Right cardiac atrium (tissue), 5 donors: Measurements from ENCODE around the gene ANXA2R. TPM values are rescaled to one million over a fixed set of nuclear protein-coding genes. Genes with fewer than 3 reads are reported as not detected.
"Not testable (repeated sequence)": the region's sequence is repeated elsewhere in the genome, so short reads cannot be mapped to it uniquely, and the experiment has no call there.

Source experiments
- ATAC-seq, 2 donors: fragments of 200-7000 bp; cut with Tn5 transposase; one replicate each; pipeline versions ENCODE4 v1.8.0 to v1.9.1; 2020; ENCODE audit warnings: moderate library complexity in 2 of 2, mild to moderate bottlenecking in 1 of 2
- DNase-seq, 3 donors: peaks; one replicate each; pipeline ENCODE4 v3.0.0-alpha.2; 2020
- H3K27ac ChIP-seq: one replicate; pipeline ENCODE4 v1.5.1; 2013; ENCODE audit warnings: mild to moderate bottlenecking, low read length, control low read depth, moderate library complexity
- H3K27me3 ChIP-seq: one replicate; pipeline ENCODE4 v1.6.1; 2013; ENCODE audit not compliant: control insufficient read depth, insufficient read depth
- H3K4me1 ChIP-seq: one replicate; pipeline ENCODE4 v1.6.1; 2013; ENCODE audit warnings: low read length; ENCODE audit not compliant: control insufficient read depth, insufficient read depth
- H3K4me3 ChIP-seq: one replicate; pipeline ENCODE4 v1.5.1; 2013; ENCODE audit warnings: low read length, control low read depth
- H3K9me3 ChIP-seq: one replicate; pipeline ENCODE4 v1.6.1; 2013; ENCODE audit warnings: low read length; ENCODE audit not compliant: control insufficient read depth
- WGBS: extraction: QIAGEN DNeasy Blood & Tissue Kit; methylation state at CpG from one replicate; pipeline ENCODE4 v1.1.7; 2013; 5-methylcytosine and 5-hydroxymethylcytosine counted together
- intact Hi-C, 4 donors: fragments of 100-400 bp; cut with DNase I; formaldehyde crosslinking; loops; one replicate each; pipeline versions ENCODE4 v1.11.0 to v1.14.0; 2022 to 2023
- polyA plus RNA-seq: library from polyadenylated mRNA; stranded (reverse); fragments of 200-250 nt; gene quantifications from one replicate; pipeline ENCODE4 v1.2.3, GENCODE V29; 2013
- total RNA-seq, 4 donors: library from RNA; stranded (reverse); fragmentation: NEBNext Ultra II Directional; extraction: Animal tissue kit (Norgen Biotek cat#: 25700); gene quantifications; one replicate each; pipeline ENCODE4 v1.2.1, GENCODE V29; 2021
- donor health status: healthy with polysubstance abuse.
- donor health status: DM: no; HTN: yes; CAD: no.
- donor health status: DM: no; HTN: no; CAD: no.
- donor health status: DM: no; HTN: yes; CAD: no; lungs with severe emphysema.
- donor health status: DM: yes; HTN: yes; CAD: no.

ANXA2R gene
- total and polyA plus RNA-seq, 5 donors = 0.95 to 1.9 (median 1.4) TPM

DNA sequence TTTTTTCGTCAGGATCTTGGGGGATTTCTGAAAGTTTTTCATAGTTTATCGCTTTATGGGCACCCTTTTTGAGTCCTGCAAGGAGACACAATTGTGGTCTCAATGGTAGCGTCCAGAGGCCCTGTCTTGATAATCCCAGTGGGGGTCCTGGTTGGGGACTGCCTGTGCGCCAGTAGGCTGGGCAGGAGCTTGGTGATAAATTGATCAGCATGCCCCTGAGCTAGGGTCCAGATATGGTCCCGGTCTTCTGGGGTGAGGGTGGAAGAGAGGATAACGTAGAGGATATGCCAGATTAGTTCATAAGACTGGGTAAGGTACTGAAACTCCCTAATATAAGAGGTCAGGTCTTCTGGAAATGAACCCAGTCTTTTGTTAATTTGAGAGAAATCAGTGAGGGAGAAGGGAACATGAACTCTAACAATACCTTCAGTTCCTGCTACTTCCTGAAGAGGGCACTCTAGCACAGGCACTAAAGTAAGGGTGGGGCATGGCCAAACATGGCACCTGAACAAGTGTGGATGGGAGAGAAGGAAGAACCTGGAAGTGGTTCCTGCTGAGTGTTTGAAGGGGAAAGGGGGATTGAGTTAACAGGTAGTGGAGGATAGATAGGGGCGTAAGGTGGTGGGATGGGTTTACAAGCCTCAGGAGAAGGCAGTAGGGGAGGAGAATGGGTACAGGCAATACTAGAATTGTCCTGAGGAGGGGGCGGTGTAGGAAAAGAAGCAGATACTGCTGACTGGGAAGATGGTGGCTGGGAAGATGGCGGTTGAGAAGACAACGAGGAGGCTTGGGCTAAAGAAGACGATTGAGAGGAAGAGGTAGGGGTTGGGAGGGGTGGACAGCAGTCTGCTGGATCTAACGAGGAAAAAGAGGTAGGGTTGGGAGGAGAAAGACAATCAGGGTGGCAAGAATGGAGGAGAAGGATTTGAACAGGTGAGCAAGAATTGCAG lies 33.8 kb upstream of the ANXA2R start:
- intact Hi-C loops = no loop called here

DNA sequence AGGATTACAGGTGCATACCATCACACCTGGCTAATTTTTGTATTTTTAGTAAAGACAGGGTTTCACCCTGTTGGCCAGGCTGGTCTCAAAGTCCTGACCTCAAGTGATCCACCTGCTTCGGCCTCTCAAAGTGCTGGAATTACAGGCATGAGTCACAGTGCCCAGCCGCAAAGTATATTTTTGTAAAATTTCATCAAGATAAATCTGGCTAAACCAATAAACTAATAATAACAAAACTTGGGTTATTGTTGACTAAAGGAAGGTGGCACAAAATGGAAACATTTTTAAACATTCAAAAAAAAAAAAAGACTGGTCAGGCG lies 29.2 kb upstream of the ANXA2R start:
- H3K27ac ChIP-seq, H3K4me1 ChIP-seq, intact Hi-C loops, H3K27me3 ChIP-seq, ATAC-seq, H3K4me3 ChIP-seq, DNase-seq, H3K9me3 ChIP-seq: not testable (repeated sequence)
- WGBS = 96% methylated on average over 3 of the region's 3 CpGs

More for the DNA sequence above, 33.8 kb upstream of the ANXA2R start:
- DNase-seq (no peak), ATAC-seq (no peak)
- no peaks in the 10 kb centered on the region for H3K27me3 ChIP-seq
- H3K9me3 ChIP-seq = peaks cover 1% of the 10 kb centered on the region
- H3K4me1 ChIP-seq = peaks cover 6% of the 10 kb centered on the region
- WGBS = 90% methylated on average over 12 of the region's 12 CpGs
- H3K27ac ChIP-seq = no peak overlapping the region
- H3K4me3 ChIP-seq = no peak overlapping the region

DNA sequence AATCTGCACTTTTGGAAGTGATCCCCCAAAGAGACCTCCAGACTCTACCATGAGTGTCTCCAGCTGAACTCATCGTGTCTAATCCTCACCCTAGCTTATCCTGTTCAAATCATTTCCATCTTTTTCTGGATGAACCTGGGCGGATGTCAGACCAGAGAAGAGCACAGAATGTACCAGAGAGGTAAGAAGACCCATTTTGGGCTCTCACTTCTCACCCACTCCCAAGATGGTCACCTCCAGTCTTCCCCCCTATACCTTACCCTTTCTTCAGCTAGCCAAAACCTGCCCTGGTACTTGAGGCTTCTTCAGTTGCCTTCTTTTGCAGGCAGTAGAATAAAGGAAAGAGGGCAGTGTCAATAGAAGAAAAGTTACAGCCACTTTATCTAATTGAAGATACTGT lies 27.9 kb upstream of the ANXA2R start:
- Histone ChIP-seq H3K4me3 (peak overlapping the region; percentile 95), H3K27me3 (no peaks in the 10 kb centered on the region), H3K4me1 (peaks cover 7% of the 10 kb centered on the region), H3K27ac (no peak overlapping the region), H3K9me3 (peaks cover 1% of the 10 kb centered on the region)
- no peak for ATAC-seq
- intact Hi-C loops = no loop called here
- 75% methylated on average over 2 of the region's 2 CpGs for WGBS
- DNase-seq = no peak

DNA sequence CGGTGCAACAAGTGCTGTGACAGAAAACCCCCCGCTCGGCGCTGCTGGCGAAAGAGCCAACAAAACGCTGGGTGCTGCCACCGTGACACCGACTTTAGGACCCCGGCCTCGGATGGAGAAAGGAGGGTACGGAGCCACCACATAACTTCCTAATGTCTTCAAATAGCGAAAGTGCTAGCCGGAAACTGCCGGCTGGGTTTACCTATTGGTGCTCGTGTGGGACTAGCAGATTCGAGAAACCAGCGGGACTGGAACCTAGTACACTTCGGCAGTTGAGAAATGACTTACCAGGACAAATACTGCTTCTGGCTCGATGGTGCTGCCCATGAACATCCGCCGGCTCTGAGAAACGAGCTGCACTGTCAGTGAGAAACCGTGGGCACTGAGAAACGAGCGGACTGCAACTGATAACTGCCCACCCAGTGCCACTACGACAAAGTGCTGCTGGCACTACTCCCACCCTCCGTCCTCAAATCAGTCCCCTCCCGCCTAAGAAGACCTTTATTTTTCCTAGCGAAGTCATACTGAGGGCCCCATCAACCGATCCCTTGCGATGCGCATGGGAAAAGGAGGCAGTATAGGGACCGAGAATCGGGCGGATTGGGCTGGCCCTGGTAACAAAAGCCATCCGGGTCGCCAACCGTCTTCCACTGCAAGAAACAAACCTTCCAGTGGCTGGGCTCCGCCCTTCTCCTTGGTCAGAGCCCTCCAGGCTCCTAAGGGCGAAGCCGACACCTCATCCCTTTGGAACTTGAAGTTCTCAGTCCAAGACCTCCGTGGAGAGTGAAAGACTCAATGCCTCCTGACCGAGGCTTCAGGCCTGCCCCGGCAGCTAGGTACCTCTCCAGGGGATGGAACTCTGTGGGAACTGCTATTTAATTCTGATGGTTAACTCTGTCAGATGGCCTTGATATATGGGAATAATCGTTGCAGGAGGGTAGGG lies 27.0 kb upstream of the ANXA2R start:
- Histone ChIP-seq H3K27me3 (no peaks in the 10 kb centered on the region), H3K4me1 (peaks cover 7% of the 10 kb centered on the region), H3K4me3 (peak overlapping the region; percentile 95), H3K9me3 (peaks cover 1% of the 10 kb centered on the region), H3K27ac (peak overlapping the region; percentile 100)
- intact Hi-C loops = no loop called here
- ATAC-seq = peak; percentile 76
- WGBS = under 1% methylated on average over 45 of the region's 45 CpGs
- DNase-seq = peak; percentile 87 to 94 (median 92)

DNA sequence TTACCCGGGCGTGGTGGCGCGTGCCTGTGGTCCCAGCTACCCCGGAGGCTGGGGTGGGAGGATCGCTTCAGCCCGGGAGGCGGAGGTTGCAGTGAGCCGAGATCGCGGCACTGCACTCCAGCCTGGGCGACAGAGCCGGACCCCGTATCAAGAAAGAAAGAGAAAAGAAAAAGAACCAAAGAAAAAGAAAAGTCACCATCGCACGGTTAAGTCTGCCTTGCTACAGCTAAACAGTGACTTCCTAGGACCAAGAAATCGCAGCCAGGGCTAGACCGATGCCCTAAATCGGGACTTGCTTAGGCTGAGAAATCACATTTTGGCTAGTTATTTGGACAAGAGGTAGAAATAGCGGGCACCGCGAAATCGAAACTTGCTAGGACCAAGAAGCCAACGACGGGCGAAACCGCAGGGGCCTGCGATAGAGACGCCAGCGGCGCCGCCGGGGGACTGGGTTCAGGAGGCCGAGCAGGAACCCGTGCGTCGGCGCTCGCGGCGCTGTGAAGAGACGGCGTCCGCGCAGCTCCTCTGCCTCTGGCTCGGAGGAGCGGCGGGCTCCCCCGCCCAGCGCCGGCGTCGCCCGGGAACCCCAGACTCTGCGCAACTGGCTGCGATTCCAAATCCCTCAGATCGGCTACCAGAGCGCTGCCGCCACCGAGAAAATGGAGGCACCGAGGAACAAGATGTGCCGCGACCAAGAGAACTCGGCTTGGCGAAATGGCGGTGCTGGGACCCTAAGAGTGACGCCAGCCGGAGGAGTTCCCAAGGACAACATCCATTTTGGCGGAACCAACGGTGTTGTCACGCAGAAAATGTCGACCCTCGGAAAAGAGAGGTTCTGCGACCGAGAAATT lies 26.1 kb upstream of the ANXA2R start:
- peak overlapping the region; percentile 95 for H3K4me3 ChIP-seq
- DNase-seq (peak; percentile 76 to 91 (median 89)), ATAC-seq (peak; percentile 65 to 69)
- intact Hi-C loops = loop anchor here in 2 of 4 donors (2.0 kb wide), 2 partner anchors 21 to 25 kb away; partner anchors contain the start of gene ANXA2R (in 1 of the 2)
- peaks cover 7% of the 10 kb centered on the region for H3K4me1 ChIP-seq
- H3K27ac ChIP-seq = peak overlapping the region; percentile 100
- H3K27me3 ChIP-seq = no peaks in the 10 kb centered on the region
- H3K9me3 ChIP-seq = peaks cover 1% of the 10 kb centered on the region
- under 1% methylated on average over 75 of the region's 75 CpGs for WGBS

DNA sequence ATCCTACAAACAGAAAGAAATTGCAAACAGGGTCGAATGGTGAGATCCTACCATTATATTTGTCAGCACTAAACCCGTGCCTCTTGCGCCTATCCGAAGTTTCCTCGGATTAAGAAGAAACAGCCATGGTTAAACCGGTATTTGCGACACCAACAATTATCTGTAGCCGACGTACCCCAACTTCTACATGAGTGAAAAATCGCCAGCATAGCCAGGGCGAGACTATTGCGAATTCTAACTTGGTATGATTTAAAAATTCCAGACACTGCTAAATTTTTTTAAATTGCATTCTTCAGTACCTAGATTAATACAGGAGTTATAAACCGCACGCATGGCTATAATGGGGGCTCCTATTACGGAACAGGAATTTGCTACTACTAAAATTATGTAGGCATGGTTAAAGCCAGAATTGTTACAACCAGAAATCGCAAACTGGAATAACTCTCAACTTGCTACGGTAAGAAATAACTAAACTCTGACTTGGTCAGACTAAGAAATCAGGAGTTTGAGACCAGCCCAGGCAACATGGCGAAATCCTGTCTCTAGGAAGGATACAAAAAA lies 25.3 kb upstream of the ANXA2R start:
- intact Hi-C loops = loop anchor here in 2 of 4 donors (2.0 kb wide), 2 partner anchors 21 to 25 kb away; partner anchors contain the start of gene ANXA2R (in 1 of the 2)
- DNase-seq (no peak), ATAC-seq (no peak)
- peak overlapping the region; percentile 100 for H3K27ac ChIP-seq
- H3K4me1 ChIP-seq = peaks cover 7% of the 10 kb centered on the region
- no peaks in the 10 kb centered on the region for H3K27me3 ChIP-seq
- peak overlapping the region; percentile 95 for H3K4me3 ChIP-seq
- H3K9me3 ChIP-seq = no peaks in the 10 kb centered on the region
- WGBS = 2% methylated on average over 18 of the region's 18 CpGs

DNA sequence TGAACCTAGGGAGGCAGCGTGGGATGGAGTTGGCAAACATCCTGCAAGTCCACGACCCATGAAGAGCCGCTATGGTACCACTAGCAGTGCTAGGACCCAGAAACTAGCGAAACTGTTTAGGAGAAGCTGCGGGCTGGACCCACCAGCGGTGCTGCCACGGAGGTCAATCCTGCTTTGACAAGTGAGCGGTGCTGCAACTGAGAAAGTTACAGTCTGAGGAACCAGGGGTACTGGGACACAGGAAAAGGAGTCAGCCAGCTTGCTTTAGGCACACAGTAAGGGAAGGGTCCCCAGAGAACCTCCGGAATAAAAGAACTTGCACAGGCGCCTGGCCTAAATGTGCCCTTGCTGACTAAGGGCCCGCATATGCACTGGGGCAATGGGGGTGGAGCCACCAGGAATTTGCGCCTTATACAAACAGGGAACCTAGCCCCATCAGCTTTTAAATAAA lies 23.6 kb upstream of the ANXA2R start:
- Histone ChIP-seq H3K27me3 (no peaks in the 10 kb centered on the region), H3K4me3 (no peak overlapping the region), H3K4me1 (peaks cover 7% of the 10 kb centered on the region), H3K27ac (no peak overlapping the region), H3K9me3 (no peaks in the 10 kb centered on the region)
- DNase-seq = peak in 1 of 3 donors; percentile 50
- intact Hi-C loops = loop anchor here in 2 of 4 donors (2.0 kb wide), 2 partner anchors 19 to 23 kb away; partner anchors contain the start of gene ANXA2R (in 1 of the 2)
- 73% methylated on average over 12 of the region's 12 CpGs for WGBS
- ATAC-seq = no peak

DNA sequence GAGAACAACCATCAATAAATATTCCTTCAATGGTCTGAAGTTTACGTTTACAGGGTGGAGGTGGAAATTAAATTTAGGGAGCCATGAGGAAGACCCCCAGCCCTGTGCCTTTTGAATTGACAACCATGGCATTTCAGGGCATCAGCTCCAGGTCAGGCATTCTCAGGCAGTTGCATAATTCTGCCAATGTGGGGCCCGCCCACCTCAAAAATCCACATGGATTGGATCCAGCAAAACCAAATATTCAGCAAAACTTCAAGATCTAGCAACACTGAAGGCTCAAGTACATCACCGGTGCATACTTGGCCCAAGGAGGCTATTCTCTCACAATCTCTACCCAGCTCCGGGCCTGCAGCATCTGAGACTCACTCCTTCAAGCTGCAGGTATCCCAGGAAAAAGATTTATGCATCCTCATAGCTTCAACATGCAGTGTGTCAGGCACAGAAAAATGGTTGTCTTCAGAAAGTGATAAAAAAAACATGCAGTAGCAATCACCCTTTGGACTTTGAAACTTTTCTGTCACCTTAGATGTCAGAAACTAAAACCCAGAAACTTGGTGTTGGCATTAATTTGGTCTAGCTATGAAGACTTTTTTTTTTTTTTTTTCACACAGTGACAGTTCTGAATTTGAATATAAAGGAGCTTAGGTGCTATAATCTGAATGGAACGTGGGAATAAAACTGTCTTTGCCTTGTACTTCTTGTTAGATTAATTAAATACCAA lies 21.4 kb upstream of the ANXA2R start:
- WGBS = 90% methylated on average over 5 of the region's 5 CpGs
- no peak overlapping the region for H3K27ac ChIP-seq
- H3K4me3 ChIP-seq = no peak overlapping the region
- no peaks in the 10 kb centered on the region for H3K9me3 ChIP-seq
- intact Hi-C loops = no loop called here
- no peaks in the 10 kb centered on the region for H3K4me1 ChIP-seq
- DNase-seq (no peak), ATAC-seq (no peak)
- H3K27me3 ChIP-seq = no peaks in the 10 kb centered on the region

DNA sequence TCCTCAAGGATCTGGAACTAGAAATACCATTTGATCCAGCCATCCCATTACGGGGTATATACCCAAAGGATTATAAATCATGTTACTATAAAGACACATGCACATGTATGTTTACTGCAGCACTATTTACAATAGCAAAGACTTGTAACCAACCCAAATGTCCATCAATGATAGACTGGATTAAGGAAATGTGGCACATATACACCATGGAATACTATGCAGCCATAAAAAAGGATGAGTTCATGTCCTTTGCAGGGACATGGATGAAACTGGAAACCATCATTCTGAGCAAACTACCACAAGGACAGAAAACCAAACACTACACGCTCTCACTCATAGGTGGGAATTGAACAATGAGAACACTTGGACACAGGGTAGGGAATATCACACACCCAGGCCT lies 19.9 kb upstream of the ANXA2R start:
- WGBS = 96% methylated on average over 2 of the region's 2 CpGs
- H3K4me1 ChIP-seq, H3K4me3 ChIP-seq, H3K9me3 ChIP-seq, DNase-seq, H3K27ac ChIP-seq, H3K27me3 ChIP-seq, ATAC-seq, intact Hi-C loops: not testable (repeated sequence)
